Adipocyte (in vitro differentiated cells): ENCODE data around the gene FZD1.

Experiments used
- DNase-seq: peaks from one replicate; pipeline ENCODE4 v3.0.0-alpha.2; 2015; ENCODE audit warnings: low read depth
- H3K27me3 ChIP-seq: replicated peaks from 2 replicates; pipeline ENCODE4 v1.7.0; 2013; ENCODE audit warnings: mild to moderate bottlenecking, low read length, moderate library complexity; ENCODE audit not compliant: control insufficient read depth, insufficient read depth
- H3K36me3 ChIP-seq: 2 replicates; pipeline ENCODE4 v1.7.0; 2013; ENCODE audit warnings: low read length, mild to moderate bottlenecking, moderate library complexity; ENCODE audit not compliant: control insufficient read depth, insufficient read depth, severe bottlenecking
- H3K4me1 ChIP-seq: 2 replicates; pipeline ENCODE4 v1.7.0; 2013; ENCODE audit warnings: mild to moderate bottlenecking, low read length, moderate library complexity; ENCODE audit not compliant: control insufficient read depth, insufficient read depth
- H3K4me3 ChIP-seq: 2 replicates; pipeline ENCODE4 v1.7.0; 2013; ENCODE audit warnings: mild to moderate bottlenecking, low read length, moderate library complexity
- H3K9ac ChIP-seq: 2 replicates; pipeline ENCODE4 v1.7.0; 2013; ENCODE audit warnings: mild to moderate bottlenecking, low read length, moderate library complexity
- H3K9me3 ChIP-seq: 2 replicates; pipeline ENCODE4 v1.7.0; 2013; ENCODE audit warnings: mild to moderate bottlenecking, low read length, moderate library complexity; ENCODE audit not compliant: control insufficient read depth

Gene FZD1

DNA sequence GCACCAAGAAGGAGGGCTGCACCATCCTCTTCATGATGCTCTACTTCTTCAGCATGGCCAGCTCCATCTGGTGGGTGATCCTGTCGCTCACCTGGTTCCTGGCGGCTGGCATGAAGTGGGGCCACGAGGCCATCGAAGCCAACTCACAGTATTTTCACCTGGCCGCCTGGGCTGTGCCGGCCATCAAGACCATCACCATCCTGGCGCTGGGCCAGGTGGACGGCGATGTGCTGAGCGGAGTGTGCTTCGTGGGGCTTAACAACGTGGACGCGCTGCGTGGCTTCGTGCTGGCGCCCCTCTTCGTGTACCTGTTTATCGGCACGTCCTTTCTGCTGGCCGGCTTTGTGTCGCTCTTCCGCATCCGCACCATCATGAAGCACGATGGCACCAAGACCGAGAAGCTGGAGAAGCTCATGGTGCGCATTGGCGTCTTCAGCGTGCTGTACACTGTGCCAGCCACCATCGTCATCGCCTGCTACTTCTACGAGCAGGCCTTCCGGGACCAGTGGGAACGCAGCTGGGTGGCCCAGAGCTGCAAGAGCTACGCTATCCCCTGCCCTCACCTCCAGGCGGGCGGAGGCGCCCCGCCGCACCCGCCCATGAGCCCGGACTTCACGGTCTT, 1.9 kb downstream of the FZD1 start:
- DNase-seq: peak; percentile 68
- Histone ChIP-seq H3K4me1 (peaks cover 32% of the 10 kb centered on the region), H3K27me3 (no peaks in the 10 kb centered on the region), H3K9me3 (no peaks in the 10 kb centered on the region), H3K4me3 (peak overlapping the region; percentile 92), H3K9ac (peak overlapping the region; percentile 90), H3K36me3 (no peaks in the 10 kb centered on the region)

DNA sequence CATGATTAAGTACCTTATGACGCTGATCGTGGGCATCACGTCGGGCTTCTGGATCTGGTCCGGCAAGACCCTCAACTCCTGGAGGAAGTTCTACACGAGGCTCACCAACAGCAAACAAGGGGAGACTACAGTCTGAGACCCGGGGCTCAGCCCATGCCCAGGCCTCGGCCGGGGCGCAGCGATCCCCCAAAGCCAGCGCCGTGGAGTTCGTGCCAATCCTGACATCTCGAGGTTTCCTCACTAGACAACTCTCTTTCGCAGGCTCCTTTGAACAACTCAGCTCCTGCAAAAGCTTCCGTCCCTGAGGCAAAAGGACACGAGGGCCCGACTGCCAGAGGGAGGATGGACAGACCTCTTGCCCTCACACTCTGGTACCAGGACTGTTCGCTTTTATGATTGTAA, 2.5 kb downstream of the FZD1 start:
- no peaks in the 10 kb centered on the region for H3K27me3 ChIP-seq
- H3K36me3 ChIP-seq: no peaks in the 10 kb centered on the region
- DNase-seq: peak; percentile 60
- no peaks in the 10 kb centered on the region for H3K9me3 ChIP-seq
- H3K4me3 ChIP-seq: peak overlapping the region; percentile 92
- H3K9ac ChIP-seq: peak overlapping the region; percentile 59
- H3K4me1 ChIP-seq: peaks cover 32% of the 10 kb centered on the region

DNA sequence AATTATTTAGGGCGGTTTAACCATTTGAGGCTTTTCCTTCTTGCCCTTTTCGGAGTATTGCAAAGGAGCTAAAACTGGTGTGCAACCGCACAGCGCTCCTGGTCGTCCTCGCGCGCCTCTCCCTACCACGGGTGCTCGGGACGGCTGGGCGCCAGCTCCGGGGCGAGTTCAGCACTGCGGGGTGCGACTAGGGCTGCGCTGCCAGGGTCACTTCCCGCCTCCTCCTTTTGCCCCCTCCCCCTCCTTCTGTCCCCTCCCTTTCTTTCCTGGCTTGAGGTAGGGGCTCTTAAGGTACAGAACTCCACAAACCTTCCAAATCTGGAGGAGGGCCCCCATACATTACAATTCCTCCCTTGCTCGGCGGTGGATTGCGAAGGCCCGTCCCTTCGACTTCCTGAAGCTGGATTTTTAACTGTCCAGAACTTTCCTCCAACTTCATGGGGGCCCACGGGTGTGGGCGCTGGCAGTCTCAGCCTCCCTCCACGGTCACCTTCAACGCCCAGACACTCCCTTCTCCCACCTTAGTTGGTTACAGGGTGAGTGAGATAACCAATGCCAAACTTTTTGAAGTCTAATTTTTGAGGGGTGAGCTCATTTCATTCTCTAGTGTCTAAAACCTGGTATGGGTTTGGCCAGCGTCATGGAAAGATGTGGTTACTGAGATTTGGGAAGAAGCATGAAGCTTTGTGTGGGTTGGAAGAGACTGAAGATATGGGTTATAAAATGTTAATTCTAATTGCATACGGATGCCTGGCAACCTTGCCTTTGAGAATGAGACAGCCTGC, 3.1 kb downstream of the FZD1 start:
- peak; percentile 86 for DNase-seq
- H3K4me1 ChIP-seq: peaks cover 32% of the 10 kb centered on the region
- H3K27me3 ChIP-seq: no peaks in the 10 kb centered on the region
- H3K9me3 ChIP-seq: no peaks in the 10 kb centered on the region
- H3K36me3 ChIP-seq: no peaks in the 10 kb centered on the region
- peak overlapping the region; percentile 92 for H3K4me3 ChIP-seq
- peak overlapping the region; percentile 59 for H3K9ac ChIP-seq

DNA sequence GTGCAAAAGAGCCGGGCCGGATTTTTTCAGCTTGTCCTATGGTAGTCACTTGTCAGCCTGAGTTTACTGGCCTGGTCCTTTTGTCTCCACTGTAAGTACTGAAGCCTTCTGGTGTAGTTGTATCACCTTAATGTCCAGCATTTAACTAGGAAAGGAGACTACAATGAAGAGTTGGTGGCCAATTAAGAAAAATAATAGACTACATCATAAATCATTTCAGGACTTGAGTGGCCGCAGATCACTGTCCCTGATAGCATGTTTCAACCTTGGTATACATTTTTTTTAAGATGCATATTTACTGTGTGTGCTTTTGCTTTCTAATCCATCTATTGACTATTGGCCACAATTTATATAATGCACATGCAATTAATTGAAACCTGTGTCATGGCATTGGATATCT, 6.1 kb downstream of the FZD1 start:
- H3K36me3 ChIP-seq: no peaks in the 10 kb centered on the region
- no peak overlapping the region for H3K9ac ChIP-seq
- no peaks in the 10 kb centered on the region for H3K27me3 ChIP-seq
- H3K9me3 ChIP-seq: no peaks in the 10 kb centered on the region
- H3K4me3 ChIP-seq: no peak overlapping the region
- H3K4me1 ChIP-seq: peaks cover 25% of the 10 kb centered on the region
- DNase-seq: no peak

DNA sequence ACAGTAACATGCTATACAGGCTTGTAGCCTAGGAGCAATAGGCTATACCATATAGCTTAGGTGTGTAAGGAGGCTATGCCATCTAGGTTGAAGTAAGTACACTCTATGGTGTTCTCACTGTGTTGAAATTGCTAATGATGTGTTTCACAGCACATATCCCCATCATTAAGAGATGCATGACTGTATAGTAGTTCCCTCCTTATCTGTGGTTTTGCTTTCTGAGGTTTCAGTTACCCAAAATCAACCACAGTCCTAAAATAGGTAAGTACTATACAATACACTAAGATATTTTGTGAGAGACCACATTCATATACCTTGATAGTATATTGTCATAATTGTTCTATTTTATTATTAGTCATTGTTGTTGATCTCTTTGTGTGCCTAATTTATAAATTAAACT, 12.7 kb downstream of the FZD1 start:
- peaks cover 5% of the 10 kb centered on the region for H3K4me1 ChIP-seq

DNA sequence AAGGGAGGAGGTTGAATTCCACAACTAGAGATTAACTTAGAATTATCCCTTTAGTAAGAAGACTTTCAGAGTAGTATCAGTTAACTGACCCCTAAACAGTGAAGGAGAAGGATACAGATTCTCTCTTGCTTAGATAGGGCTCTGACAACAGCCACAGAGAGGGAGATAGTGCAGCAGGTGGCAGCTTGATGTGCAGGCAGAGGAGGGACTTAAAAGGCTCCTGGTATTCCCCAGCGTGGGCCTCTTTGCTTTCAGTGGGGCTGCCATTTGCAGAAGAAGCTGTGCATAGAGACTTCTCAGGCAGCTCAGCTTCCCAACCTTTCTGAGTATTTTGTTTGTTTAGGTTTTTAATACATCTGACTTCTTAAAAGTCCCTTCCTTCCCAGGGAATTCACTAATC, 16.0 kb downstream of the FZD1 start:
- Histone ChIP-seq H3K27me3 (no peaks in the 10 kb centered on the region), H3K9me3 (no peaks in the 10 kb centered on the region), H3K4me3 (no peak overlapping the region), H3K36me3 (no peaks in the 10 kb centered on the region), H3K9ac (no peak overlapping the region), H3K4me1 (peaks cover 6% of the 10 kb centered on the region)
- no peak for DNase-seq

More for the DNA sequence above, 12.7 kb downstream of the FZD1 start:
- H3K36me3 ChIP-seq: no peaks in the 10 kb centered on the region
- no peaks in the 10 kb centered on the region for H3K9me3 ChIP-seq
- no peak for DNase-seq
- H3K9ac ChIP-seq: no peak overlapping the region
- H3K4me3 ChIP-seq: no peak overlapping the region
- no peaks in the 10 kb centered on the region for H3K27me3 ChIP-seq

DNA sequence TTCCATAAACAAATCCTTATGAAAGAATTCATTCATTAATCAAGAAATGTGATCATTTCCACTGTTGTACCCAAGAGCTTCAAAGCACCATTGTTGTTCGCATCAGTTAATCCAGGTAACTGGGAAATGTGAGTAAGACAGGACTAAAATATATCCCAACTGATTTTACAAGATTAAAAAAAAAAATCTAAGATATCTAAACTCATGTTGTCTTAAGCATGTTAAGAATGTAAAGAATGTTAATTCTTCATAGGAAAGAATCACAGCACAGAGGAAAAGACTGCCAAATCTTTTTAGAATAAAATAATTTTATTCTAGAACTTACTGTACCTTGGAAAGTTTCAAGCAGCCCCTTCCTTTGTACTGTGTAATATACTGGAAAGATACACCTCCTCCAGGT, 16.4 kb downstream of the FZD1 start:
- H3K9me3 ChIP-seq: no peaks in the 10 kb centered on the region
- H3K9ac ChIP-seq: no peak overlapping the region
- no peak overlapping the region for H3K4me3 ChIP-seq
- H3K36me3 ChIP-seq: no peaks in the 10 kb centered on the region
- DNase-seq: peak; percentile 36
- peaks cover 11% of the 10 kb centered on the region for H3K4me1 ChIP-seq
- H3K27me3 ChIP-seq: no peaks in the 10 kb centered on the region

DNA sequence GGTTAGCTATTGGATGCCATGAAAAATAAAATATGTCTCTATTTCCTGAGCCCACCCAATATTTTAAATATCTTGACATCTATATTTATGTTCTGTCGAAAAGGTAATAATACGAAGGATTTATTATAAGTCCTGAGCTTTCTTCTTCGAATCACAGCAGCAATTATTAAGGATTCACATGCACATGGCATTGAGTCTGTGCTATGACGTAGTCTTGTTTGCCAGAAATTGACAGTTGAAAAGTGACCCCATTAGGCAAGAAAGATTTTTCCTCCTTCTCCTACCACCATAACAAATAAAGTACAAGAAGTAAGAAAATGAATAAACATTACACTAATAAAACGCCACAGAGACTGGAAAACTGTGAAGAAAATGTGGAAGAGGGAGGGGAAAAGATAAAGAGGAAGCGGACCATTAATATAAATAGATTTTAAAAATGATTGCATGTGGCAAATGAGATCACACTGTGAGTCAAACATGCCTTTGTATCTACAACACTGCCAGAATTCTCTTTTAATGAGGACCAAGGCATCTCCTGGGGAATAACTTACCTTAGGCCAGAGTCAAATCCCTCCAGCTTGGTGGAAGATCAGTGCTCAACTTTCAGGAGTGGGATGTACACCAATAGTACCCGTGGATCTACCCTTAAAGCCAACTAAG, 21.6 kb downstream of the FZD1 start:
- no peaks in the 10 kb centered on the region for H3K36me3 ChIP-seq
- H3K4me1 ChIP-seq: peaks cover 21% of the 10 kb centered on the region
- H3K9ac ChIP-seq: no peak overlapping the region
- no peak overlapping the region for H3K4me3 ChIP-seq
- H3K27me3 ChIP-seq: no peaks in the 10 kb centered on the region
- H3K9me3 ChIP-seq: no peaks in the 10 kb centered on the region
- DNase-seq: no peak

DNA sequence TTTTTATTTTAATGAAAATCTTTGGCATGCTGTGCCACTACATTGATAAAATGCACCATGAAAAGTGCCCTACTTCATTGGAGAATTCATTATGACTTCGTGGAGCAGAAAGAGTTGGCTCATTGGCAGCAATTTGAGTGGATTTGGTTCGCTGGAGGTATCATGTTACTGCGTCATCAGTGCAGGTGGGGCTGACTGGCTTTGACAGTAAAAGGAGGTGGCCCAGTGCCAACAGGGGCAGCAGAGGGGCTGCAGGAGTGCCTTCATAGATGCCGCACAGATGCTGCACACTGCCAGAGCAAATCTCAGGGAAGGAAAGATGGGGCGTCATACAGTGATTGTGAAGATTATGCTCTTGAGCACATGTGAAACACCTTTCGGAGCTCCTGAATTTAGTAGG, 22.2 kb downstream of the FZD1 start:
- H3K4me3 ChIP-seq: no peak overlapping the region
- no peak overlapping the region for H3K9ac ChIP-seq
- H3K9me3 ChIP-seq: no peaks in the 10 kb centered on the region
- no peak for DNase-seq
- no peaks in the 10 kb centered on the region for H3K27me3 ChIP-seq
- H3K36me3 ChIP-seq: no peaks in the 10 kb centered on the region
- peaks cover 21% of the 10 kb centered on the region for H3K4me1 ChIP-seq

DNA sequence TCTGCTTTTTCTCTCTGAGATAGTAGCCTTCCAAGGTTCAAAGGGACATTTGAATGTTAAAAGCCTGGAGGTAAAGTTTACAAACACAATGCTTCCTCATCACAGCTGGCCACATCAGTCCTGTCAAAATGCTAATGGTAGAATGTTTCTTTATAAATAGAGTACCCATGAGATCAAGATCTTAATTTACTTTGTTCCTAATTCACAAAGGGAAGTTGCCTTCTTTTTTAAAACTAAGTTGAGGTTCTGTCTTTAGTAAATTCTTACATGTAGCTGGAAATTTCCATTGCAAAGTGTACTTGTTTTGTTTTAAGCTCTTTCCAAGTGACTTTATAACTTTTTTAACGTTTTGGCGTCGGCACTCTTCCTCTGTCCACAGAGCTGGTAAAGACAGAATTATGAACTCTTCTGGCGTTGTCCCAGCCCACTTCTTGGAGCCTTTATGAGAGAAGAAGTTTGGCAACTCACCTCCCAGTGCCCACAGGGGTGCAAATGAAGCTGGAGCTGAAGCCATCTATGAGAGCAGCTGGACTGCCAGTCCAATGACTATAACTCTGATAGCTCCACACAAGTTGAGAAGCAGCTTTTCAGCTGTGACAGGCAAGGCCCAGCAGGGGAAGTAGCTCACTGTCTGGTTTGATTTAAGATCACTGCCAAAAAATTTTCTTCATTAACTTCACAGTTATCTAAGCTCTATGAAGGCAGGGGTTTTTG, 23.3 kb downstream of the FZD1 start:
- DNase-seq: no peak
- no peaks in the 10 kb centered on the region for H3K27me3 ChIP-seq
- peaks cover 21% of the 10 kb centered on the region for H3K4me1 ChIP-seq
- H3K9me3 ChIP-seq: no peaks in the 10 kb centered on the region
- H3K4me3 ChIP-seq: no peak overlapping the region
- H3K36me3 ChIP-seq: no peaks in the 10 kb centered on the region
- no peak overlapping the region for H3K9ac ChIP-seq

DNA sequence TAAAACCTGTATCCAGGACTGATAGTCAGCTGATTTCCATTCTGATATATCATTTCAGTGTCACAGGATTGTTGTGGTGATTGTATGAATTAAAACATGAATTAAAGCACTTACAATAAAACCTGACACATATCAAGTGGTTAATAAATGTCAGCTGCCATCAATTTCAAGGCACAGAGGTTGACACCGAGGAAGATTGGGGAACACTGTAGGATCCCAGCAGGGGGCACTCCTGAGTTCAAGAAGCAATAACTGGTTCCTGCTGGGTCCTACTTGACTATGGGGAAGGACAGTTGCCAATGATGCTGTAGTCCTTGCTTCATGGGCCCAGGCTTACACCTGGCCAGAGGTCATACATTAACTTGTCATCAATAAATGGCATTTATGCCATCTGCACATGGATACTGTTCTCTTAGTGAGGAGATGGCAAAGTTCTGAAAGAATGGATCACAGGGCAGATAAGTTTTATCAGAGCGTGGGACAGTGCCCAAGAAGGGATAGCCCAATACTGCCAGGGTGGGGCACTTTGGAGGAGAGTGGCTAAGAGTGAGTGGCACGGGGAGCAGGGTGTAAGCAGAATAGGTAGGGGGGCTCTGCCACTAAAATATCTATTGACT, 24.1 kb downstream of the FZD1 start:
- Histone ChIP-seq H3K9ac (no peak overlapping the region), H3K9me3 (no peaks in the 10 kb centered on the region), H3K4me1 (peaks cover 21% of the 10 kb centered on the region), H3K36me3 (no peaks in the 10 kb centered on the region), H3K27me3 (no peaks in the 10 kb centered on the region), H3K4me3 (no peak overlapping the region)
- DNase-seq: no peak
